GM18526 (cell line): Measurements from ENCODE around the gene HAPLN3.

Source experiments
- POLR2A ChIP-seq: IDR thresholded peaks from 3 replicates; pipeline ENCODE4 v1.6.1; 2011; ENCODE audit not compliant: insufficient read length; ENCODE audit errors: extremely low read depth

The HAPLN3 gene

DNA sequence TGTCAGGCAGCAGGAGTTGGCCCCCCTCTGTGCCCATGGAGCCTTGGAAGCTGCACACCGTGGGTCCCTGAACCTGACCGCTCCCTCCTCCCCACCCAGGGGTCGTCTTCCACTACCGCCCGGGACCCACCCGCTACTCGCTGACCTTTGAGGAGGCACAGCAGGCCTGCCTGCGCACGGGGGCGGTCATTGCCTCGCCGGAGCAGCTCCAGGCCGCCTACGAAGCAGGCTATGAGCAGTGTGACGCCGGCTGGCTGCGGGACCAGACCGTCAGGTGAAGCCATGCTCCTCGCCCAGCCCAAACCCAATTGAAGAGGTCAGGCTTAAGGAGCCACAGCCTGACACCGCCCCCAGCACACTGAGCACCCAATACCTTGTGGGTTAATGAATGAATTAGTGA is 48.2 kb downstream of the HAPLN3 start:
- TF ChIP-seq POLR2A = no peak

DNA sequence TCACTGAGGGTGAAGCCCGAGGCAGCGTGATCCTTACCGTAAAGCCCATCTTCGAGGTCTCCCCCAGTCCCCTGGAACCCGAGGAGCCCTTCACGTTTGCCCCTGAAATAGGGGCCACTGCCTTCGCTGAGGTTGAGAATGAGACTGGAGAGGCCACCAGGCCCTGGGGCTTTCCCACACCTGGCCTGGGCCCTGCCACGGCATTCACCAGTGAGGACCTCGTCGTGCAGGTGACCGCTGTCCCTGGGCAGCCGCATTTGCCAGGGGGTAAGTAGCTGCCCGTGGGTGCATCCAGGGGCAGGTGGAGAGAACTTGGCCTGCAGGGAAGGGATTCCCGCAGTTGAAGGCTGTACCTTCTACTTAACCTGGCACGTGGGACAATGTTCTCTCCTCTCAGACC is 49.7 kb downstream of the HAPLN3 start:
- TF ChIP-seq POLR2A = no peak

DNA sequence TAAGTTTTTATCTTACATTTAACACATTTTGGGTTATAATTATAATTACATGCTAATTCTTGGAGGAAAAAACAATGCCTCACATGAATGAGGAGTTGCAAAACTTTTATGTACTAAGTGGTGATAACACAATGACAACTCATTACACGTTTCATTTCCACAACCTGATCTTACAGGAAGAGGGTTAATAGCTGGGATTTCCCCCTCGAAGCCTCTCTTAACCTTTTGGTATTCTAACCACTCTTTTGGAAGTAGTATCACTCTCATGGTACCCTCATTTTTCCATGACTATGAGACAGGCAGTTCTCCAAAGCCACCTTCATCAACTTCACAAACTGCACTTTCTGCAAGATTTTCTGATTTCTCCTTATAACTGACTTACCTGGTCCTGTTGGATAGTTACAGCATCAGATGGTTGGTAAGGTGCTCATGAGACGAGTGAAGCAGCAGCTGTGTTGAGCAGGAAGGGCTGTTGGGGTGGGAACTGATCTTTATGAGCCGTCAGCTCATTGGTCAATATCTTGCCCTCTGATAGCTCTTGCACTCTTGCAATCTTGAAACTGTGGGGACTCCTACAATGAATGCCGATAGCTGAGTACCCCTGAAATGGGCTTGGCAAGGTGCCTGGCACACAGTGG is 50.5 kb downstream of the HAPLN3 start:
- TF ChIP-seq POLR2A = no peak

DNA sequence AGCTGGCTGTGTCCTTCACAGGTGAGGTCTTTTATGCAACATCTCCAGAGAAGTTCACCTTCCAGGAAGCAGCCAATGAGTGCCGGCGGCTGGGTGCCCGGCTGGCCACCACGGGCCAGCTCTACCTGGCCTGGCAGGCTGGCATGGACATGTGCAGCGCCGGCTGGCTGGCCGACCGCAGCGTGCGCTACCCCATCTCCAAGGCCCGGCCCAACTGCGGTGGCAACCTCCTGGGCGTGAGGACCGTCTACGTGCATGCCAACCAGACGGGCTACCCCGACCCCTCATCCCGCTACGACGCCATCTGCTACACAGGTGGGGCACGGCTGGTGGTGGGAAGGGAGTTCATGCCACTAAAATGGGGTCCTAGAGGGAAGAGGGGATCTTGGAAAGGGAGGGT is 52.0 kb downstream of the HAPLN3 start:
- no peak for TF ChIP-seq POLR2A

DNA sequence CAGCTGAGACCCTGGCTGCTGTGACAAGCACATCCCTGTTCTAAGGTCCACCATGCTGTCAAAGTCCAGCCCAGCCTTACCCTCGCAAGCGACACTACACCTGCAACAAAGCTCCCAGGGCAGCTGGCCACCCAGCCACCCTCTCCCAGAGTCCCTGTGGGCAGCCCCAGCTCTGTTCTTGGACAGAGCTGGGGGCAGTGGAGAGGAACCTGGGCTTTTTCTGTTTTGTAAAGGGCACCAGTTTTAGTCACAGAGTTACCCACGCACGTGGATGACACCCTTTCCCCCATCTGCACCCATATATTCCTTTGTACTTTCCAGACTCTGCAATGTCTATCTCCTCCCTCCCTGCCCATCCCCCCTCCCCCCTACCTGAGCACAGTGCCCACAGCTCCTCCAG is 53.2 kb downstream of the HAPLN3 start:
- no peak for TF ChIP-seq POLR2A

DNA sequence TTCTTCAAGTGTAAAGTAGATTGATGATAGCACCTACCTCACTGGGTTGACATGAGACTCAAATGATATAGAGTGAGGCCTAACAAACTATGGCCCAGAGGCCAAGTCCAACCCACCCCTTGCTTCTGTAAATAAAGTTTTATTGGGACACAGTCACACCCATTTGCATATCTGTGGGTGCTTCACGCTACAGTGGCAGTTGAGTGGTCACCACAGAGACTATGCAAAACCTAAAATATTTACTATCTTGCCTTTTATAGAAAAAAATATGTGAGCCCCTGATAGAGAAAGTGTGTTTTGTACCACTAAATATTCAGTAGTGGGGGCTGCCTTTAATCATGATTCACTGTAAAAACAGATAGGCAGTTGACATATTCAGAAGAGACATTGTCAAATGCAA is 54.1 kb downstream of the HAPLN3 start:
- no peak for TF ChIP-seq POLR2A

DNA sequence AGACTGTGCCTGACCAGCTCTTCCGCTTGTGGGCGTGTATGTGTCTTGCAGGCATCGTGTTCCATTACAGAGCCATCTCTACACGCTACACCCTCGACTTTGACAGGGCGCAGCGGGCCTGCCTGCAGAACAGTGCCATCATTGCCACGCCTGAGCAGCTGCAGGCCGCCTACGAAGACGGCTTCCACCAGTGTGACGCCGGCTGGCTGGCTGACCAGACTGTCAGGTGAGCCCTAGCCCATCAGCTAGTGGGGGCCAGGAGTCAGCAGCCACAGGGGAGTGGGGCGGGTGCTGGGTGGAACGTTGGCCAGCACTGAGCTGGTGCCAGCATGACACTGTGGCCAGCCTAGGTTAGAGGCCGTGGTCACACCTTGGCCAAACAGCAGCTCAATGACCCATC is 55.4 kb downstream of the HAPLN3 start:
- TF ChIP-seq POLR2A = no peak

DNA sequence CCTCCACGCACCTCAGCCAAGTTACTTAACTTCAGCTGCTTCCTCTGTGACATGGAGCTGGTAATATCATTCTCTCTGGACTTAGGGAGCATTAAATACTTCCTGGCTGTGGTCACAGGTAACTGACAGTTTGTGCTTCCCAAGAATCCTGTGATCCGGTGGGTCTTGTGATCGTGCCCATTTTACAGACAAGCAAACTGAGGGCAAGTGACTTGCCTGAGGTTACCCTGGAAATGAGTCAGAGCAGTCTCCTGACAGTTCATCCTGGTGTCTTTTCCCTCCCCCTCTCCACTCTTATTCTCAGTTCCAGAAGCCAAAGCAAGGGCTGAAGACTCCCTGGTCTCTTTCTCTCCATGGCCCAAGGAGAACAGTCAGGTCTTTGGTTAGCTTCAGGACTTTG is 56.2 kb downstream of the HAPLN3 start:
- no peak for TF ChIP-seq POLR2A

DNA sequence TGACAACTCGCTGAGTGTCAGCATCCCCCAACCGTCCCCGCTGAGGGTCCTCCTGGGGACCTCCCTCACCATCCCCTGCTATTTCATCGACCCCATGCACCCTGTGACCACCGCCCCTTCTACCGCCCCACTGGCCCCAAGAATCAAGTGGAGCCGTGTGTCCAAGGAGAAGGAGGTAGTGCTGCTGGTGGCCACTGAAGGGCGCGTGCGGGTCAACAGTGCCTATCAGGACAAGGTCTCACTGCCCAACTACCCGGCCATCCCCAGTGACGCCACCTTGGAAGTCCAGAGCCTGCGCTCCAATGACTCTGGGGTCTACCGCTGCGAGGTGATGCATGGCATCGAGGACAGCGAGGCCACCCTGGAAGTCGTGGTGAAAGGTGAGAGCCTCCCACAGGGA is 56.7 kb downstream of the HAPLN3 start:
- TF ChIP-seq POLR2A = no peak

DNA sequence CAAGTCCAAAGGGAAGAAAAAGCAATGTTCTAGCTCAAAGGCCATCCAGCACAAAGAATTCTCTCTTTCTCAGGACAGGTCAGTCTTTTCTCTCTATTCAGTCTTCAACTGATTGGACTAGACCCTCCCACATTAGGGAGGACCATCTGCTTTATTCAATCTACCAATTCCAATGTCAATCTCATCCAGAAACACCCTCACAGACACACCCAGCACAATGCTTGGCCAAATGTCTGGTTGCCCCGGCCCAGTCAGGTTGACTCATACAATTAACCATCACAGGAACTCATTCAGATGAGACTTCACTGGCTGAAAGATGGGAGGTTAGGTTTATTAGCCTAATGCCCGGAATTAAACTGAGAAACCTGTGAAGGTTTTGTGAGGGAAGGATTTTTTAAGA is 59.7 kb downstream of the HAPLN3 start:
- no peak for TF ChIP-seq POLR2A

DNA sequence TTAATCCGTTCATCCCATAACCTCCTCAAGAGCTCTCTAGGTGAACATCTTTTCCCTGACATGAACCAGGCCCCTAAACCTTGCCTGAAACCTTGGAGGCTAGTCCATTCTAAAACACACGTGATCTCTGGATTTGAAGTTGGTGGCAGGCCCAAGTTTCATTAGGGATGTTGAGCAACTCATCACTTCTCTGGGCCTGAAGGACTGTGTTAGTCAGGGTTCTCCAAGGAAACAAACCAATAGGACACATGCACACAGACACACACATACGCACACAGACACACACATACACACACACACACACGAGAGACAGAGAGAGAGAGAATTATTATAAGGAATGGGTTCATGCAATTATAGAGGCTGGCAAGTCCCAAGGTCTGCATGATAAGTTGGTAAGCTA is 60.2 kb downstream of the HAPLN3 start:
- no peak for TF ChIP-seq POLR2A

DNA sequence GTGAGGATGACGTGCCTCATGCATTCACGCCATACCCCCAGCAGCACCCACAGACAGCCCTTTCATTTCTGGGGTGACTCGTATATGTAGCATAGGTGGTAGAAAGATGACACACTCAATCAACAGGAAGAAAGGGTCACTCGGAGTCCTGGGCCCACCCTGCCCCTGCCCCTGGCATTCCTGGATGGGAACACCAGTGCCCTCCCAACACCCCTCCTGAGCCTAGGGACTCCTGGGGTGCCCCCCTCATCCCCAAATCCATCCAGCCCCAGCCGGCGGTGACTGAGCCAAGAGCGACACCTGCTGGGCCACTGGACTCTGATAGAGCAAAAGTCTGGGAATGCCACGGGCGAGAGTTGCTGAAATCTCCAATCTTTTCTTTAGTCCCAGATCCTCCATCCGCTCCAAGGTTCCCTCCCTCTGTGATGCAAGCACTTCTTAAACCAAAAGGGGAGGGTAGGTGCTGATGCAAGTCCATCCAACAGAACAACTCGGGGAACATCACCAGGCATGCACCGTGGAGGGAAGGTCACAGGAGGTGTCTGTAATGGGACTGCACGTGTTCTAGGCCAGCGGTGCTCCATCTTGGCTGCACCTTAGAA is 61.0 kb downstream of the HAPLN3 start:
- no peak for TF ChIP-seq POLR2A

DNA sequence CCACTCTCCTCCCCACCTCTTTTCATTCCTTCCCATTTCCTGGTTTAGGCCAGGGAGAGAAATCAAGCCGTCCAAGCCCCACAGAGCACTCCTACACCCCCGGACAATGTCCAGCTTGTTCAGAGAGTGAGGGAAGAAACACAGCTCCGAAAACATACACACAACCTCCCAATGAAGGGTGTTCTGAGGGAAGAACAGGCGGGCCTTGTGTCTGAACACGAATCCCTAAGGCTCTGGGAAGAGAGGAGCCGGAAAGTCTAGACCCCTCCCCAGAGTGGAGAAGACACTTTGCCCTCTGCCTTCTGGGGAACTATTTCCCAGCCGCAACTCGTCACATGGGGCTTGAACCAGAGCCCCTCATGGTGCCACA is 61.6 kb downstream of the HAPLN3 start:
- TF ChIP-seq POLR2A = no peak

DNA sequence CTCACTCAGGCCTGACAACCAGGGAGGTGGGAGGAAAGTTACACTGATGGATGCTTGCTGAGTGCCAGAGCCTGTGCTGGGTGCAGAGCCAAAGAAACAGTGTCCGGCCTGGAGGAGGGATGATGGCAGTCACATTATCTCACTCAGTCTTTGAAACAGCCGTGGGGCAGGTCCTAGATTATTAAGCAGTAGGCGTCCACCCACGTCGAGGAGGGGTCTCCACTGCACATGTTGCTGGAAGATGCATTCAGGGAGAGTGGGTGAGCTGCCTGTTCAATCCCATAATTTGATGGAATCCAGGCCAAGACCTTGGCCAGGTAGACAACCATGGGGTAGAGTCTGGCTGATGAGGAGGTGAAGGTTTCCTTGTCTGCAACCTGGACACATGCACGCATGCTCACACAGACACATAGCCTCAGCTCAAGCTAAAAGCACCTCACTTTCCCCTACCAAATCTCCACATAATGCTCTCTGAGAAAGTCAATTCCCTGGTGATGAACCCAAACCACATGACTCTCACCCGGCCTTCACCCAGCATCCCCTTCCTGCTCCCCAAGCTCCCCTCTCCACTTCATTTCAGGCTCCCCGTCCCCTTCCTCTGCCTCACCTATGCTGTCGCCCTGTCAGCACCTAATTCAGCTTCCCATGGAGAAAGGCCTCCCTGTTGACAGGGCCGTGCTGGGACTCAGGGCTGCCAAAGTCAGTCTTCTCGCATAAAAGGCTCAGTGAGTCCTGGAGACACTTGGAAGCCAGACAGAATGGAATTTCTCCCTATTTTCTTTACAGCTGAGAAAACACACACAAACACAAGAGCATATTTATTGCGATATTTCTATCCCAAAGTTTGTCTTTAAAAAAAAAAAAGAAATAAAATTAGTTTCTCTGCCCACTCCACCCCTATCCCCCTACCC is 62.3 kb downstream of the HAPLN3 start:
- no peak for TF ChIP-seq POLR2A

DNA sequence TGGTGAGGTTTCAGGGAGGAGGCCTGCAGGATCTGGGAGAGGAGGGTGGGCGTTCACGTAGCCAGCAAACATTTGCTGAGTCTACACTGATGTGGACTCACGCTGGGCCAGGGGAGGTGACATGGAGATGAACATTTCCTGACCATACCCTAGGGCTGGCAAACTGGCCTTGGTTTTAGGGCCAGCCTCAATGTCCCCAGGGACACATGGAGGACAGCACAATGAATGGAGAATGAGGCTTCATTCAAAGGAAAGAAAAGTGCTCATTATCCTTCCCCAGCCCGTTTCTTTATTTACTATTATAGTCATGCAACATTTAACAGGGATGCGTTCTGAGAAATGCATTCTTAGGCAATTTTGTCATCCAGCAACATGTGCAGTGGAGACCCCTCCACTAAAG is 65.3 kb downstream of the HAPLN3 start:
- no peak for TF ChIP-seq POLR2A

DNA sequence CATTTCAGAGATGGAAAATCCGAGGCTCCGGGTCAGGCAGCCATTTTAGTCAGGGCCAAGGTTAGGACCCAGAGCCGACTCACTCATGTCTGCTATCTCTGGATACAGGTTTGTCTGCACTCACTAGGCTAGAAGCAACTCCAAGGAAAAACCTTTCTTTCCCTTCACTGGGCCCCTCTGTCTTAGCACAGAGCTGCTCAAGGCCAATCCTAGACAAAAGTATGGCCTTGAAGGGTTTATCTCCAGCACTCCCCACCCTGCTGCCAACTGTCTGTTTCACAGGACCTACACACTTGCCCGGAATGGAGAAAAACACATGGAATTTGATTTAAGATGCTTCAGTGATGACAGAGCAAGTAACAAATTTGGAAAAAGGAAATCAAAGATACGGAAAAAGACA is 66.6 kb downstream of the HAPLN3 start:
- no peak for TF ChIP-seq POLR2A
